GM12878 (cell line): ENCODE measurements around the gene KLHDC10.

Source experiments
- ATF3 ChIP-seq: IDR thresholded peaks from 2 replicates; pipeline ENCODE4 v1.6.1; 2011; ENCODE audit warnings: low read depth, mild to moderate bottlenecking, low read length, moderate library complexity, borderline replicate concordance; ENCODE audit errors: extremely low read depth
- CTCF ChIP-seq, 3 experiments: IDR thresholded peaks in 2 of 3; conservative IDR thresholded peaks in 1 of 3; 2 replicates each; pipeline ENCODE4 v1.5.1; 2011; ENCODE audit warnings: low read depth in 3 of 3, low read length in 3 of 3, mild to moderate bottlenecking in 3 of 3, control low read depth in 2 of 3, moderate library complexity in 2 of 3, inconsistent platforms in 1 of 3, mixed read lengths in 1 of 3; ENCODE audit not compliant: control insufficient read depth in 2 of 3, insufficient read depth in 1 of 3; ENCODE audit errors: extremely low read depth in 1 of 3
- EP300 ChIP-seq, 2 experiments: fragments of 150-350 bp in 1 of 2; IDR thresholded peaks; 2 replicates each; pipeline ENCODE4 v1.6.1; 2011 to 2012; ENCODE audit warnings: low read depth in 2 of 2, low read length in 2 of 2, borderline replicate concordance in 1 of 2, improper control_type of control experiment in 1 of 2, inconsistent platforms in 1 of 2; ENCODE audit not compliant: control insufficient read depth in 1 of 2
- NBN ChIP-seq: fragments of 450-650 bp; IDR thresholded peaks from 2 replicates; pipeline ENCODE4 v1.6.1; 2016
- POLR2AphosphoS5 ChIP-seq: IDR thresholded peaks from 2 replicates; pipeline ENCODE4 v1.6.1; 2011; ENCODE audit warnings: mild to moderate bottlenecking, low read length, inconsistent platforms
- SMC3 ChIP-seq: IDR thresholded peaks from 2 replicates; pipeline ENCODE4 v1.6.1; 2011; ENCODE audit warnings: low read length, improper control_type of control experiment, borderline replicate concordance
- YY1 ChIP-seq: IDR thresholded peaks from 2 replicates; pipeline ENCODE4 v1.6.1; 2011; ENCODE audit warnings: low read depth, mild to moderate bottlenecking, low read length

- TF ChIP-seq POLR2AphosphoS5 (no peak), EP300 (IDR thresholded peaks at IDR 0.05; ENCODE audit: borderline replicate concordance in 1 of 2, control insufficient read depth in 1 of 2, low read depth in 2 of 2, low read length in 2 of 2) (no peak), NBN (no peak), YY1 (no peak), CTCF (IDR thresholded peaks at IDR 0.05 in 2 of 3, conservative IDR thresholded peaks at IDR 0.05 in 1 of 3; ENCODE audit: control insufficient read depth in 2 of 3, extremely low read depth in 1 of 3, insufficient read depth in 1 of 3, low read depth in 3 of 3, low read length in 3 of 3) (no peak), ATF3 (no peak), SMC3 (no peak)
Observed at GRCh38 chr7:130032698-130033097, 37.6 kb upstream of the KLHDC10 start.
